HG03460 (cell line): ENCODE data around the gene BORCS6.
A peak's percentile ranks its signal among the peaks of the same experiment; 100 is the strongest.
"Not testable (repeated sequence)": the region's sequence is repeated elsewhere in the genome, so short reads cannot be mapped to it uniquely, and the experiment has no call there.

Source experiments
- ATAC-seq: cut with Tn5 transposase; IDR thresholded peaks from one replicate; pipeline ENCODE4 v1.9.1; 2021; ENCODE audit not compliant: unreplicated experiment

Gene BORCS6

GRCh38 chr17:8175795-8176196 lies 14.2 kb downstream of the BORCS6 start:
- ATAC-seq = no peak

DNA sequence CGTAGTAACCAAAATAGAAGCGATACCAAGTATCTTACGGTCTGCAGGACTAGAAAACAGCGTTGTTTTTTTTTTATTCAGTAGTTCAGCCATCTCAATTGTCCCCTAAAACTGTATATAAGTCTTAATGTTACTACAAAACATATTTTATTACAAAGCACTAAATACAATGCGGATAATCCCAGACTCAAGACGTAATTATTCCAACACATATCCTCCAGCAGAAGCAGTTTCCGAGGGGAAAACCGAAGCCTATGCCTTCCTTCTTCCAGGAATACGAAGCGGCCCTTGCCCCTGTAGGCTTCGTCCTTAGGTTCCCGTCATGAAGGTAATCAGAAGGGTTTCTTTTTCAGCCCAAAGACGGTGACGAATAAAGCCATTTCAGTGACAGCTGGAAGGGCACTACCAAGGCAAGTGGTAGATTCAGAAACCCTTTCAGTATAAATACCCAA lies 16.1 kb downstream of the BORCS6 start:
- ATAC-seq = no peak

DNA sequence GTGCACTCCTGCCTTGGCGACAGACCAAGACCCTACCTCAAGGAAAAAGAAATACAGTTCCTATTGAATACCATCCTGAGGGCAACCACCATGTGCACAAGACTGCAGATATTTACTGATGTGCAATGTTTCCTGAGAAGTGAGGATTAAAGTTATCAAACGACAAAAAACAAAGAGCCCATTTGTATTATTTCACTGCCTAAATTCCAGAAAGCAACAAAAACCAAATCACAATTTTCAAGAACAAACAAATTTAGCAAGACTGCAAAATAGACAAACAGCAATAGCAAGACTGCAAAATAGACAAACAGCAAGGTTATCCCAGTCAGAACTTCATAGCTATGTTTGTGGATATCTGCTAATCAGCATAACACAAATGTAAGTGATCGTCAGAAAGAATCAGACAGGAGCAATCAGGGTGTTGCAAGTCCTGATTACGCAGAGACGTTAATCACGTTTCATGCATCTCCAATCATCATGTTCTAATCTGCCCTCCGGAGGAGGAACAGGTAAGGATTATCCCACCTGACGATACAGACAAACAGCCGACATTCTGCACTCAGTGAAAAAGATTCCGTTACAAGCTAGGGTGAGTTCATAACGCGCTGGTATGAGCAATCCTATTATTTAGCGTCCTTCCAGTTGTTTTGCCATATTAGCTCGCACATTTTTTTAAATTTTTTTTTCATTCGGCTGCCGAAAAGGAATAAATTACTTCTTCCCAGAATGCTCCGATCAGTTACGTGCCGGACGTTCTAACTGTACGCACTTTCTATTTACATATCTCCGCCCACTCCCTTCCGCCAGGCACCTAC lies 16.7 kb downstream of the BORCS6 start:
- ATAC-seq = peak; percentile 54

DNA sequence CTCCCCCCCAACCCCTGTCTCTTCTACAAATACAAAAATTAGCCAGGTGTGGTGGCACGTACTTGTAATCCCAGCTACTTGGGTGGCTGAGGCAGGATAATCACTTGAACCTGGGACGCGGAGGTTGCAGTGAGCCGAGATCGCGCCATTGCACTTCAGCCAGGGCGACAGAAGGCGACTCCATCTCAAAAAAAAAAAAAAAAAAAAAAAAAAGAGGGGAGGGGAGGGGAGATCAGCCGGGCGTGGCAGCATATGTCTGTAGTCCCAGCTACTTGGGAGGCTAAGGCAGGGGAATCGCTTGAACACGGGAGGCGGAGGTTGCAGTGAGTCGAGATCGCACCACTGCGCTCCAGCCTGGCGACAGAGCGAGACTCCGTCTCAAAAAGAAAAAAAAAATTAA lies 19.8 kb downstream of the BORCS6 start:
- ATAC-seq = not testable (repeated sequence)

GRCh38 chr17:8167526-8167925 lies 22.5 kb downstream of the BORCS6 start:
- ATAC-seq = no peak

DNA sequence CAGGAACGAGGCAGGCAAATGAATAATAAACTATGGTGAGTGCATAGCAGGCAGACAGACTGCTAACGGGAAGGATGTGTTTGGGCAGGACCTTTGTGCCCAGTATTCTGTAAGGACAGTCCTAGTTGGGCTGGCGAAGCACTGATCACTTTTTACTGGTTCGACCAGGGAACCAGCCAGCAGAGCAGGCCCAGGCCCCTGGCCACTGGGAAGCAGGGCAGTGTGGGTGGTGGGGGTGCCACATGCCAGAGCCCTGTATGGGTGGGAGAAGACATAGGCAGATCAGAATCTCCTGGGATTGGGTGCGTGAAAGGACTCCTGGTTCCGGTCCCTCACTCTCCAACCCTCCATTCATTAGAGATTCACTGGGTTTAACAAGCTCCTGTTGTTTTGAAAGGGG lies 23.2 kb downstream of the BORCS6 start:
- ATAC-seq = no peak

DNA sequence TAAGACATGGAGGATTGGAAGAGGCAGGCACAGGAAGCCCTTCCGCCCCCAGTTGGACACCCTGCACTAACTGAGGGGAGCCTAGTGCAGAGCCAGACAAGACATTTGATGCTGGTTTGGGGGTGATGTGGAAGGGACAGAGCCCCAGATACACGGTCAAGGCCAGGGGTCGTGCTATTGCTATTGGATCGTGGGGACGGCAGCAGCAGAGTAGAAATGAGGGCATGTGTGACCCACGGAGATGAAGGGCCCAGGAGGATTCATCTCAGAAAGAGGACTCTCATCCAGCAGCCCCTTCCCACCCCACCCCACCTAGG lies 25.2 kb downstream of the BORCS6 start:
- no peak for ATAC-seq

GRCh38 chr17:8163978-8164814 lies 25.8 kb downstream of the BORCS6 start:
- ATAC-seq = no peak

DNA sequence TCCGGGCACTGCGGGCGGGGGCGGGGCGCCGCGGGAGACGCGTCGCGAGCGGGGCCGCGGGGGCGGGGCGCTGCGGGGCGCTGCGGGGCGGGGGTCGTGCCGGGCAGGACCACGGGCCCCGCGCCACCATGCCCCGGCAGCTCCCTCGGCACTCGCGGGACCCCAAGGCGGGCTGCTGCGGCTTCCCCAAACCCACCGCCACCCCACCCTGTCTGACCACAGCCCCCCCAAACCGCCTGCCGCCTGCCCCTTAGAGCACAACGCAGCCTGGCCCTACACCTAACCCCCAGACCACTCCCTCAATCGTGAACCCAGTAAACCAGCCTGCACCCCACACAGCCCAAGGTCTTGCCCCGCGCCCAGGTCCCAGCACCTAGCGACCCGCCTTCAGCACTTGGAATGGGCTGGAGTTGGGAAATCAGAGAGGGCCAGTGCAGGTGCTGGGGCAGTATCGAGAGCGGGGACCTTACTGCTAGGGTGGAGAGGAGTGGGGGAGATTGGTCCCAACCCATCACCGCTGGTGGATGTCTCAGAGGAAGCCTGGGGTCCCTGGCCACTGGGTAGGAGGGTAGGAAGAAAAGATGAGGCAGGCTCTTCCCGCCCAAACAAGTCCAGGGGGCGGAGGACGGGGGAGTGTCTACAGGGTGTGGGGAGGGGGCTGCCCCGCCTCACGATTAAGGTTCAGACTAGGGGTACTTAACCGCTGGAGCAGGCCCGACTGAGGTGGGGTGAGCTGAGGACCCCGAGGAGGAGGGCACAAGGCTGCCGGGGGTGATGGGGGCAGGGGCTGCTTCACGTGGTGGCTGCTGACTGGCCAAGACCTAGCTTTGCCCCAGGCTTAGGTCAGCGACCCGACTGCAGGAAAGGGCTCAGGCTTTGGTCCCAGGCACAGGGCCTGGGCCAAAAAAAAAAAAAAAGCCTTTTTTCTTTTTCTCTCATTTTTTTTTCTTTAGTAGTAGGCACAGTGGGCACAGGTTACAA lies 26.7 kb downstream of the BORCS6 start:
- no peak for ATAC-seq

DNA sequence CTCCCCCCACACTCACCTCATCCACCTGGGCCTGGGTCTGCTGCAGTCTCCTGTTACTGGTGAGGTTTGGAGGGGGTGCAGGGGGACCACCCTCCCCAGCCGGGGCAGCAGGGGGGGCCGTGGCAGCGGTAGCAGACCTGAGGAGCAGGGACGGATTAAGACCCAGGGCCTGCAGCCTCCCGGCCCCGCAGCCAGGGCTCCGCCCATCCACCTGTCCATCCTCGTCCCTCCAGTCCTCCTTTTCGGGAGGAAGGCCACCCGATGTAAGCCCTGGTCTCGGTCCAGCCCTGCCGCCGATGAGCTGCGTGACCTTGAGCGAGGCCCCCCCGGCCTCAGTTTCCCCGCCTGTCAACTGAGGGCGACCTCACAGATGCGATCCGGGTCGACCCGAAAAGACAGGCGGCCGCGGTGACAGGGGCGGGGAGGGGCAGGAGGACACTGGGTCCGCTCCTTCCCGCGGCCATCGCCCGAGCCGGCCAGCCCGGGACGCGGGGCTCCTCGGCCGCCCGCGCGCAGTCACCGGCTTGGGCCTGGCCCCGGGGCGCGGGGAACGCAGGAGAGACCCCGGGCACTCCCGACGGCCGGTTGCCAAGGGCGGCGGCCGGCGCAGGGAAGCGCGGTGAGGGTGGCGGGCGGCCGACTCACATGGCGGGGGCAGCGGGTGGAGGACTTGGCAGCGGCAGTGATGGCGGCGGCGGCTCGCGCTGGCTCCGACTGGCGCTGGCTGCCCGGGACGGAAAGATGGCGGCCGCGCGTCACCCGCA lies 27.6 kb downstream of the BORCS6 start, which contains the start of gene VAMP2:
VAMP2 (minus strand) TSS at position 716 of the 764 bp plus-strand sequence; CDS start at position 647, 69 bp downstream.
- no peak for ATAC-seq

DNA sequence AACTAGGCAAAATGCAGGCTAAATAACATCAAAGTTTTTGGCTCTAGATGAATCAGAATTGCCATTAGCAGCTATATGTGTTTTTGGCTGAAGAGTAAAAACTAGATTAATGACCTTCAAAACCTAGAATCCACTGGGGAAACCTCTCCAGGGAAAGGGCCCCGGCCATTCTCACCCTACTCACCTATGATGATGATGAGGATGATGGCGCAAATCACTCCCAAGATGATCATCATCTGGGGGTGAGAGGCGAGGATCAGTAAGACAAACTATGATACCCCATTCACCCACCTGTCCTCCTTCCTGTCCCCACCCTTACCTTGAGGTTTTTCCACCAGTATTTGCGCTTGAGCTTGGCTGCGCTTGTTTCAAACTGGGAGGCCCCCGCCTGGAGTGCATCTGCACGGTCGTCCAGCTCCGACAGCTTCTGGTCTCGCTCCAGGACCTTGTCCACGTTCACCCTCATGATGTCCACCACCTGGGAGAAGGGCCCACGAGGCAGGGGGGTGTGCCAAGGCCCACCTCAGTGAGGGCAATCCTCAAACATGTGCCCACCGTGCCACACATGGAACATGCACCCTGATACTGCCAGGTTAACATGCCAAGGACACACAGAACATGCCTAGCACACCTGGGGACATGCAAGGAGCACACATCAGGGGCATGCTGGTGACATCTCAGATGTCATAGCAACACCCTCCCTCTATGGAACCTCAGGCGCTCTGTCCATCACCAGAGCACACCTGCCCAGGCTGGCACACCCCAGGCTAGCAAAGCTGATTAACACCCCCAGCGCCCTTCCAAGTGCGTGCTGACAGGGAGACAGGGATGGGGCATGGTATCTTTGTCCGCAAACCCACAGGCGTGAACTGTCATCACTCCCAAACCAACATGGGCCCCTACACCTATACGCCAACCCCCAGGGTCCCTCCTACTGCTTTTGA lies 28.4 kb downstream of the BORCS6 start:
- no peak for ATAC-seq

- ATAC-seq = no peak
Observed at GRCh38 chr17:8160741-8161221, 29.2 kb downstream of the BORCS6 start.

GRCh38 chr17:8160224-8160577 lies 29.8 kb downstream of the BORCS6 start:
- no peak for ATAC-seq

- no peak for ATAC-seq
Observed at GRCh38 chr17:8159459-8160223, 30.3 kb downstream of the BORCS6 start.

DNA sequence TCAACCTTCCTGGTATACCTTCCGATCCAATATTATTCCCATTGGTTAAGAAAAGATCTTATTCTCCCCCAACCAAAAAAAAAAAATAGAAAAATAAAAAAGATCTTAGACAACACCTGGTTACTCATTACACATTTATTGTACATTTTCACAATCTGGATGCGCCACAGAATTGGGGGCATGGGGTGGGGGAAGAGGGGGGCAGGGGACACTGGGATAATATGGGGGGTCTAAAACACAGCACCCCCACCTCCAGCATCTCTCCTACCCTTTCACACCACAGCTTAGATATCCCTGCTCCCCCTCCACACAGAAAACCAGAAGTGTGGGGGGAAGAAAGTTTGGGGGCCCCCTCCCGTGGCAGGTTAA lies 31.0 kb downstream of the BORCS6 start:
- no peak for ATAC-seq

GRCh38 chr17:8158267-8159031 lies 31.5 kb downstream of the BORCS6 start:
- ATAC-seq = no peak

- ATAC-seq = peak; percentile 68
Observed at GRCh38 chr17:8156246-8156992, 33.6 kb downstream of the BORCS6 start.
